ENCODE results near the gene RHOU. TPM values are rescaled to one million over a fixed set of nuclear protein-coding genes. Genes with fewer than 3 reads are reported as not detected.

The RHOU gene
- total RNA-seq, 4 donors from 2014 or later, result 18.5 to 38.4 (median 23.5) TPM

DNA sequence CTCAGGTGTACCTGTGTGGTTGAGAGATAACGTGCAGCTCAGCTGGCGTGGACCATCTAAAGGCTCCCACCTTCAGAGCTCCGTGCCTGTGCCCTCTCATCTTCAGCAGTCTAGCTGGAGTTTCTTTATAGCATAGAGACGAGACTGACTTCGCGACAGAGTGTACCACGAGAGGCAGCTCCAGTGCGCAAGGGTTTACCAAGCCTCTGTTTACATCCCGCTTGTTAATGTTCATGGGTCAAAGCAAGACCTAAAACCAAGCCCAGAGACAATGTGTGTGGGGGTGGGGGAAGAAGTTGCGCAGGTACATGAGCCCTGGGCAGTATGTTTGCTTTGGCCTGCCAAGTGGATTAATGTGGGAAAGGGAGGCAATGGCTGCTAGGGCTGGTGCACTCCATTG lies 15.6 kb downstream of the RHOU start:
- Histone ChIP-seq H3K27ac (no peak overlapping the region), H3K27me3 (no peaks in the 10 kb centered on the region), H3K4me3 (replicated peaks in 1 of 3) (no peak overlapping the region), H3K4me1 (peaks cover 3 to 12% of the 10 kb centered on the region in 2 donors), H3K36me3 (no peaks in the 10 kb centered on the region), H3K9me3 (no peaks in the 10 kb centered on the region)
- DNase-seq, result no peak
- intact Hi-C loops (cut with DNase I), result no loop called here
- TF ChIP-seq POLR2A (IDR thresholded peaks at IDR 0.05), result no peak
- TF ChIP-seq, protein P1, sequence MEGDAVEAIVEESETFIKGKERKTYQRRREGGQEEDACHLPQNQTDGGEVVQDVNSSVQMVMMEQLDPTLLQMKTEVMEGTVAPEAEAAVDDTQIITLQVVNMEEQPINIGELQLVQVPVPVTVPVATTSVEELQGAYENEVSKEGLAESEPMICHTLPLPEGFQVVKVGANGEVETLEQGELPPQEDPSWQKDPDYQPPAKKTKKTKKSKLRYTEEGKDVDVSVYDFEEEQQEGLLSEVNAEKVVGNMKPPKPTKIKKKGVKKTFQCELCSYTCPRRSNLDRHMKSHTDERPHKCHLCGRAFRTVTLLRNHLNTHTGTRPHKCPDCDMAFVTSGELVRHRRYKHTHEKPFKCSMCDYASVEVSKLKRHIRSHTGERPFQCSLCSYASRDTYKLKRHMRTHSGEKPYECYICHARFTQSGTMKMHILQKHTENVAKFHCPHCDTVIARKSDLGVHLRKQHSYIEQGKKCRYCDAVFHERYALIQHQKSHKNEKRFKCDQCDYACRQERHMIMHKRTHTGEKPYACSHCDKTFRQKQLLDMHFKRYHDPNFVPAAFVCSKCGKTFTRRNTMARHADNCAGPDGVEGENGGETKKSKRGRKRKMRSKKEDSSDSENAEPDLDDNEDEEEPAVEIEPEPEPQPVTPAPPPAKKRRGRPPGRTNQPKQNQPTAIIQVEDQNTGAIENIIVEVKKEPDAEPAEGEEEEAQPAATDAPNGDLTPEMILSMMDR (IDR thresholded peaks at IDR 0.05), result no peak
- 94 to 98% methylated on average over 10 of the region's 10 CpGs for WGBS, 2 donors

DNA sequence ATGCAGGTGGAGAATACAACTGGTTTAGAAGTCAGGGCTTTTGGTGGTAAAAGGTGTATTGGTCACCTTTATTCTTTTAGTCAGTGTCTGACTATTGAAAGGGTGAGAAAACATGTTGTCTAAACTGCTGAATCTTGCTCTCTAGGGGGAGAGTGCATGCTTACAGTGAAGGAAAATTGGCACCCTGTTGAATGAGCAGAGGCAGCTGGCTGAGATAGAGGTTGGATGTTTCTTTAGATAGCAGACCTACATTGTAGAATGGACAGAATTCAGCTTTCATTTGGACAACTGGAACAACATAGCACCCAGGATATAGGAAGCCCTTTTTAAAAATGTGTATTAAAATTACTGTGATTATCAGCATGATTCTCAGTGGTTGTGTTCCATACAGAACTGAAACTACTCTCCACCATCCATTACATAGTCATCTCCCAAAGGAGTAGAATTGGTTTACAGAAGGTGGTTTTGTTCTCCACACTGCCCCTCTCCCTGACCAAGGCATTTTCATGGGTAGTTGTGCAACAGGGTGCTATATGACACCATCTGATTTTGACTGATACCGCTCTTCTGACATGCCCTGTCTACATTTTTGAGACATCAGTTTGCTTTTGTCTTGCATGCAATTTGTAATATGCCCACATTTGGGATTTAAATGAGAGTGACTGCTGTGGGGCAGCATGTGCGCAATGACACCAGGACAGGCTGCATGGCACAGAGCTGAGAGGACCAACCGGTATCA lies 16.2 kb downstream of the RHOU start:
- intact Hi-C loops (cut with DNase I), result no loop called here
- Histone ChIP-seq H3K27me3 (no peaks in the 10 kb centered on the region), H3K27ac (no peak overlapping the region), H3K4me1 (peaks cover 3 to 16% of the 10 kb centered on the region in 2 donors), H3K4me3 (replicated peaks in 1 of 3) (no peak overlapping the region), H3K9me3 (no peaks in the 10 kb centered on the region), H3K36me3 (no peaks in the 10 kb centered on the region)
- no peak for DNase-seq
- 87 to 96% methylated on average over 3 of the region's 3 CpGs for WGBS, 2 donors
- TF ChIP-seq, protein P1 (IDR thresholded peaks at IDR 0.05), result no peak

GRCh38 chr1:228752258-228752657 lies 17.0 kb downstream of the RHOU start:
- H3K27me3 ChIP-seq, result no peaks in the 10 kb centered on the region
- 89 to 96% methylated on average over 6 of the region's 6 CpGs for WGBS, 2 donors
- no peaks in the 10 kb centered on the region for H3K9me3 ChIP-seq
- DNase-seq, result no peak
- intact Hi-C loops (cut with DNase I), result no loop called here
- no peaks in the 10 kb centered on the region for H3K36me3 ChIP-seq
- H3K4me1 ChIP-seq, result peaks cover 3 to 18% of the 10 kb centered on the region in 2 donors
- H3K27ac ChIP-seq, result no peak overlapping the region
- H3K4me3 ChIP-seq (replicated peaks in 1 of 3), result no peak overlapping the region
- TF ChIP-seq, protein P1 (IDR thresholded peaks at IDR 0.05), result no peak
- TF ChIP-seq POLR2A (IDR thresholded peaks at IDR 0.05), result no peak

DNA sequence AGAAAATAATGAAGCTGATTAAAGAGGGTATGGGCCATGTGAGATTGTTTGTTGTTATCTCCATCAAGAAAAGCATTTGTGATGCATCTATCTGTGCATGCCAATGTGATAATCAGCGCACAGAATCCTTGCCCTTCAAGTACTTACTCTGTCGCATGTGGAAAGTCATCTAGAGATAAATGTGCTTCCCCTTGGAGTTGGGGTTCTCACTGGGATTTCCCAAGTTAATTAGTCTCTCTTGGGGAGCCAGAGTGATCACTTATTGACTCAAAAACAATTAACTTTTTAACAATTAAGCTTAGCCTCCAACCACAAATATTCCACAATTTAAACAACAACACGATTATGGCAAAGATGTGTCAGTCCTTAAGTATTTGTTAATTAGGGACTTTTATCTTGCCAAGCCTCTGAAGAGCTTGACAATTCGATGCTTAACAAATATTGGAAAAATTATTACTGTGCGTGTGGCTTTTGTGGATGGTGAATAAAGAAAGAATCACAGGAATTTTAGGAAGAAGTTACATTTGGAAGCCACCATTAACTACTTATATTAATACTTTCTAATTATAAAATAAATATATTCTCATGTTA lies 17.5 kb downstream of the RHOU start:
- Histone ChIP-seq H3K9me3 (no peaks in the 10 kb centered on the region), H3K4me3 (replicated peaks in 1 of 3) (no peak overlapping the region), H3K27ac (no peak overlapping the region), H3K4me1 (peaks cover 3 to 18% of the 10 kb centered on the region in 2 donors), H3K36me3 (no peaks in the 10 kb centered on the region), H3K27me3 (no peaks in the 10 kb centered on the region)
- no peak for DNase-seq
- intact Hi-C loops (cut with DNase I), result no loop called here
- WGBS, 2 donors, result 78 to 89% methylated on average over 5 of the region's 5 CpGs
- TF ChIP-seq, protein P1 (IDR thresholded peaks at IDR 0.05), result no peak
- no peak for TF ChIP-seq POLR2A (IDR thresholded peaks at IDR 0.05)

- Histone ChIP-seq H3K4me1 (peaks cover 3 to 18% of the 10 kb centered on the region in 2 donors), H3K36me3 (no peaks in the 10 kb centered on the region), H3K27me3 (no peaks in the 10 kb centered on the region), H3K9me3 (no peaks in the 10 kb centered on the region), H3K27ac (no peak overlapping the region), H3K4me3 (replicated peaks in 1 of 3) (no peak overlapping the region)
- DNase-seq, result no peak
- intact Hi-C loops (cut with DNase I), result no loop called here
- WGBS, 2 donors, result 78 to 94% methylated on average over 1 of the region's 1 CpG
- no peak for TF ChIP-seq POLR2A (IDR thresholded peaks at IDR 0.05)
Measured at GRCh38 chr1:228753287-228753686, 18.0 kb downstream of the RHOU start.
